ENCODE measurements around the gene LRRD1. TPM values are rescaled to one million over a fixed set of nuclear protein-coding genes. Genes with fewer than 3 reads are reported as not detected.

Gene LRRD1
- total and polyA plus RNA-seq, 2 of the 8 experiments (the other 6 are each of a cell fraction or from before 2014, with no cell fraction given): not detected

DNA sequence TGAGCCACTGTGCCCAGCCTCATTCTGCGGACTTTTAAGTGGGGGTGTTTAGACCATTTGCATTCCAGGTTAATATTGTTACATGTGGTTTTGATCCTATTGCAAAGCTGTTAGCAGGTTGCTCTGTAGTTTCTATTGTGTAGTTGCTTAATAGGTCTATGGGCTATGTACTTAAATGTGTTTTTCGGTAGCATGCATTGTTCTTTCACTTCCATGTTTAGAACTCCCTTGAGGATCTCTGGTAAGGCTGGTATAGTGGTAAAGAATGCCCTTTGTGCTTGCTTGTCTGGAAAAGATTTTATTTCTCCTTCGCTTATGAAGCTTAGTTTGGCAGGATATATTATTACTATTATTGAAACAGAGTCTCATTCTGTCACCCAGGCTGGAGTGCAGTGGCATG is 13.4 kb upstream of the LRRD1 start:
- no peaks in the 10 kb centered on the region for H3K79me1 ChIP-seq (ENCODE audit: low read depth, low read length)
- H2BK12ac ChIP-seq (ENCODE audit: low read depth, low read length): no peak overlapping the region
- no peaks in the 10 kb centered on the region for H3K23me2 ChIP-seq (ENCODE audit: low read depth, low read length)
- no peaks in the 10 kb centered on the region; a peak in 1 of 7 replicates for H3K27me3 ChIP-seq (replicated peaks in 1 of 4; ENCODE audit: control insufficient read depth in 3 of 4, extremely low read depth in 1 of 4, insufficient read depth in 3 of 4, low read length in 3 of 4)
- no peak overlapping the region for H3K27ac ChIP-seq (ENCODE audit: low read depth, low read length)
- no peak overlapping the region for H2BK120ac ChIP-seq (replicated peaks; ENCODE audit: low read depth, low read length)
- H3K4me1 ChIP-seq (replicated peaks in 1 of 4; ENCODE audit: control insufficient read depth in 3 of 4, insufficient read depth in 4 of 4, low read length in 3 of 4): no peaks in the 10 kb centered on the region
- no peak overlapping the region for H3K56ac ChIP-seq (replicated peaks; ENCODE audit: insufficient read length, low read depth, low read length)
- ChIA-PET CTCF (ENCODE audit: partially characterized antibody) (interaction anchor here (1.0 to 1.5 kb wide), 2 partner anchors 13 kb away, joined by 3 to 6 read pairs; partner anchors contain the start of gene LRRD1), POLR2A (ENCODE audit: partially characterized antibody) (interaction anchor here (1.9 kb wide), 1 partner anchor 13 kb away, joined by 4 read pairs; the partner anchor contains the start of gene LRRD1)
- H4K8ac ChIP-seq (ENCODE audit: extremely low read depth, insufficient read depth, low read length): no peak overlapping the region
- DNase-seq (ENCODE audit: low read depth in 1 of 2, low spot score in 2 of 2) (no peak), FAIRE-seq (no peak)
- peaks cover 24 to 28% of the 10 kb centered on the region in 2 experiments for H3K9me3 ChIP-seq (ENCODE audit: insufficient read depth in 2 of 2, low read depth in 1 of 2, low read length in 1 of 2)
- no peak overlapping the region for H3K4me2 ChIP-seq (ENCODE audit: insufficient read depth in 1 of 2, low read depth in 2 of 2, low read length in 2 of 2)
- no peak overlapping the region for H2BK20ac ChIP-seq (ENCODE audit: low read length)
- no peak overlapping the region for H3K18ac ChIP-seq (ENCODE audit: extremely low read depth, low read length)
- H3K14ac ChIP-seq (ENCODE audit: insufficient read length): no peak overlapping the region
- H4K91ac ChIP-seq (replicated peaks; ENCODE audit: insufficient read length, low read length): no peak overlapping the region
- no peak overlapping the region for H2AK5ac ChIP-seq (ENCODE audit: low read depth, low read length)
- H3K4me3 ChIP-seq (ENCODE audit: extremely low read depth in 1 of 4, insufficient read depth in 2 of 4, low read depth in 3 of 4, low read length in 4 of 4): no peak overlapping the region
- H4K20me1 ChIP-seq (replicated peaks in 1 of 2; ENCODE audit: control insufficient read depth in 1 of 2, insufficient read depth in 2 of 2, low read length in 2 of 2): no peaks in the 10 kb centered on the region
- no peak overlapping the region for H3K4ac ChIP-seq (replicated peaks; ENCODE audit: insufficient read length, low read depth, low read length)
- H3K23ac ChIP-seq (ENCODE audit: insufficient read length): no peak overlapping the region
- 92% methylated on average over 3 of the region's 3 CpGs; no CpG with 5 or more reads in 1 of the 2 experiments for WGBS, 2 experiments (ENCODE audit: extremely low coverage in 1 of 2, insufficient coverage in 1 of 2, insufficient read length in 1 of 2, insufficient replicate concordance in 2 of 2, low coverage in 1 of 2, low lambda C conversion rate in 2 of 2, missing lambda C conversion rate in 1 of 2)
- no peak overlapping the region for H2BK5ac ChIP-seq (ENCODE audit: low read depth, low read length)
- H2AFZ ChIP-seq (ENCODE audit: low read length): no peak overlapping the region
- no peak overlapping the region for H4K5ac ChIP-seq (ENCODE audit: insufficient read length, low read depth, low read length)
- H3K79me2 ChIP-seq (ENCODE audit: control insufficient read depth in 1 of 2, insufficient read depth in 2 of 2, low read length in 2 of 2): no peaks in the 10 kb centered on the region
- H3K36me3 ChIP-seq (ENCODE audit: control insufficient read depth in 2 of 4, insufficient read depth in 4 of 4, low read length in 3 of 4): peaks cover 0 to 10% (median 0%) of the 10 kb centered on the region in 4 experiments; a peak in 3 of 8 replicates
- H2BK15ac ChIP-seq (ENCODE audit: low read length): no peak overlapping the region
- H3K9ac ChIP-seq (replicated peaks in 1 of 4; ENCODE audit: extremely low read depth in 1 of 4, low read depth in 3 of 4, low read length in 3 of 4): no peak overlapping the region
- no peak for TF ChIP-seq PHF8 (conservative IDR thresholded peaks at IDR 0.05; ENCODE audit: low read depth, low read length)
